Chondrocyte (in vitro differentiated cells): ENCODE measurements around the gene DLG2. TPM values are rescaled to one million over a fixed set of nuclear protein-coding genes. Genes with fewer than 3 reads are reported as not detected.
A peak's percentile ranks its signal among the peaks of the same experiment; 100 is the strongest.

Experiments
- DNase-seq: peaks from one replicate; pipeline ENCODE4 v3.0.0; 2021; ENCODE audit warnings: mixed read lengths, low spot score
- H3K27ac Mint-ChIP-seq: one replicate; pipeline ENCODE4 v1.8.0; 2021; ENCODE audit warnings: mild to moderate bottlenecking, moderate library complexity, mixed read lengths; ENCODE audit not compliant: unreplicated experiment
- H3K27me3 Mint-ChIP-seq: 2 replicates; pipeline ENCODE4 v1.8.0; 2021; ENCODE audit warnings: low read depth, mixed read lengths
- H3K36me3 Mint-ChIP-seq: 2 replicates; pipeline ENCODE4 v1.8.0; 2021; ENCODE audit warnings: low read depth, mixed read lengths
- H3K4me1 Mint-ChIP-seq: 2 replicates; pipeline ENCODE4 v1.8.0; 2021; ENCODE audit warnings: low read depth, mild to moderate bottlenecking, mixed read lengths
- H3K4me3 Mint-ChIP-seq: one replicate; pipeline ENCODE4 v1.8.0; 2021; ENCODE audit warnings: mild to moderate bottlenecking, moderate library complexity, mixed read lengths; ENCODE audit not compliant: unreplicated experiment
- H3K9me3 Mint-ChIP-seq: 2 replicates; pipeline ENCODE4 v1.8.0; 2021; ENCODE audit warnings: low read depth, mixed read lengths
- CTCF ChIP-seq: fragments of 200-600 bp; sonication (generic); IDR thresholded peaks from 2 replicates; pipeline ENCODE4 v1.5.0; 2021; ENCODE audit warnings: antibody characterized with exemption, mild to moderate bottlenecking, moderate library complexity
- total RNA-seq: library from RNA; stranded (reverse); gene quantifications from 3 replicates; pipeline ENCODE4 v1.2.1, GENCODE V29; 2021

The DLG2 gene
- total RNA-seq, 1 donor from 2014 or later, result 1.3 TPM

GRCh38 chr11:84573868-84574267, 1053.3 kb downstream of the DLG2 start:
- peaks cover 9% of the 10 kb centered on the region for H3K27me3 Mint-ChIP-seq
- H3K36me3 Mint-ChIP-seq, result no peaks in the 10 kb centered on the region
- H3K27ac Mint-ChIP-seq, result no peak overlapping the region
- peaks cover 6% of the 10 kb centered on the region for H3K9me3 Mint-ChIP-seq
- no peak overlapping the region for H3K4me3 Mint-ChIP-seq
- no peak for TF ChIP-seq CTCF
- no peaks in the 10 kb centered on the region for H3K4me1 Mint-ChIP-seq
- DNase-seq, result no peak

- no peak for DNase-seq
- H3K27me3 Mint-ChIP-seq, result peaks cover 5% of the 10 kb centered on the region
- H3K27ac Mint-ChIP-seq, result no peak overlapping the region
- no peaks in the 10 kb centered on the region for H3K4me1 Mint-ChIP-seq
- no peaks in the 10 kb centered on the region for H3K36me3 Mint-ChIP-seq
- H3K9me3 Mint-ChIP-seq, result peaks cover 6% of the 10 kb centered on the region
- no peak for TF ChIP-seq CTCF
- no peak overlapping the region for H3K4me3 Mint-ChIP-seq
Measured at GRCh38 chr11:84566671-84567070, 1060.5 kb downstream of the DLG2 start.

- TF ChIP-seq CTCF, result peak; percentile 64
- Mint-ChIP-seq H3K9me3 (peaks cover 4% of the 10 kb centered on the region), H3K36me3 (no peaks in the 10 kb centered on the region), H3K4me1 (no peaks in the 10 kb centered on the region), H3K27ac (no peak overlapping the region), H3K27me3 (peaks cover 6% of the 10 kb centered on the region), H3K4me3 (no peak overlapping the region)
- DNase-seq, result no peak
Measured at GRCh38 chr11:84564867-84565184, 1062.3 kb downstream of the DLG2 start.

- Mint-ChIP-seq H3K27me3 (peaks cover 6% of the 10 kb centered on the region), H3K27ac (peak overlapping the region; percentile 39), H3K4me1 (no peaks in the 10 kb centered on the region), H3K9me3 (no peaks in the 10 kb centered on the region), H3K36me3 (no peaks in the 10 kb centered on the region), H3K4me3 (no peak overlapping the region)
- TF ChIP-seq CTCF, result peak; percentile 90
- no peak for DNase-seq
Measured at GRCh38 chr11:84564180-84564866, 1062.8 kb downstream of the DLG2 start.

GRCh38 chr11:84563356-84563755, 1063.8 kb downstream of the DLG2 start:
- no peaks in the 10 kb centered on the region for H3K9me3 Mint-ChIP-seq
- H3K27ac Mint-ChIP-seq, result no peak overlapping the region
- peaks cover 6% of the 10 kb centered on the region for H3K27me3 Mint-ChIP-seq
- TF ChIP-seq CTCF, result no peak
- no peaks in the 10 kb centered on the region for H3K36me3 Mint-ChIP-seq
- no peak for DNase-seq
- H3K4me1 Mint-ChIP-seq, result no peaks in the 10 kb centered on the region
- no peak overlapping the region for H3K4me3 Mint-ChIP-seq
